Liver (tissue), 3 donors: Measurements from ENCODE around the gene CEP89.
A peak's percentile ranks its signal among the peaks of the same experiment; 100 is the strongest.

ENCODE experiments used
- CTCF ChIP-seq: fragments of 150-350 bp; IDR thresholded peaks from 2 replicates; pipeline ENCODE4 v1.5.1; 2017; ENCODE audit warnings: improper control_type of control experiment, low read depth, low read length; ENCODE audit not compliant: missing input control
- TAF1 ChIP-seq: conservative IDR thresholded peaks from 2 replicates; pipeline ENCODE4 v1.6.1; 2016; ENCODE audit warnings: antibody characterized with exemption, mild to moderate bottlenecking
- donor health status: healthy.
- donor health status: healthy.

- TF ChIP-seq CTCF (peak; percentile 64), TAF1 (no peak)
Observed at GRCh38 chr19:32976223-32976805, 4.6 kb upstream of the CEP89 start.
